Fibroblast of pulmonary artery (primary cell): ENCODE data around the gene NFATC1.

ENCODE experiments used
- DNase-seq: peaks from one replicate; pipeline ENCODE4 v3.0.0-alpha.2; 2010; ENCODE audit warnings: low read depth
- H3K4me3 ChIP-seq: replicated peaks from 2 replicates; pipeline ENCODE4 v1.5.1; 2011; ENCODE audit warnings: low read depth, mild to moderate bottlenecking, control low read depth, low read length, moderate library complexity
- TF ChIP-seq, protein P1 (sequence below): IDR thresholded peaks from 2 replicates; pipeline ENCODE4 v1.5.1; 2011; ENCODE audit warnings: mild to moderate bottlenecking, control low read depth, low read length, inconsistent platforms; ENCODE audit errors: missing control alignments

The NFATC1 gene

DNA sequence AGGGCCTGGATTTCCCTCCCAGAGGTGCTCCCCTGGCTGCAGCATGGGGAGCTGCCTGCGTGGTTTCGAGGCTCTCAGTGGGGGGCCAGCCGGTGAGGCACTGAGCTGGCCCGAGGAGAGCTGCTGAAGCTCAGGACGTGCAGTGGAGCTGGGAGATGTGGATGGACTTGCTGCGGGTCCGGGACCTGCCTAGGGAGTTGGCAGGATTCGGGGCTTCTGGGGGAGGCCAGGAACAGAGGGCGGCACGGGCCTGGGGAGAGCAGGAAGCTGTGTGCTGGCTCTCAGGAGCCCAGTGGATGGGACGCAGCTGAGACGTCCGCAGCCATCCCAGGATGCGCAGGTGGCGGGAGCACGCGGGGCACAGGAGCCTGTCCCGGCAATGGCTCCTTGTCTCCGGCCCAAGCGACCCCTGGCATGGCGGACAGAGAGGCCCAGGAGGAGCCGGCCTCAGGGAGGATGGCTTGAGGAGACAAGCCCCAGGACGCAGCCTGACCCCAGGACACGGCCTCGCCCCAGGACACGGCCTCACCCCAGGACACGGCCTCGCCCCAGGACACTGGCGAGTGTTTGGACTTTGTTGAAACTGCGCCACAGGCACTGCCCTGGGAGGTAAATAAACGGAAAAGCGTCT lies 116.1 kb downstream of the NFATC1 start:
- TF ChIP-seq, protein P1, sequence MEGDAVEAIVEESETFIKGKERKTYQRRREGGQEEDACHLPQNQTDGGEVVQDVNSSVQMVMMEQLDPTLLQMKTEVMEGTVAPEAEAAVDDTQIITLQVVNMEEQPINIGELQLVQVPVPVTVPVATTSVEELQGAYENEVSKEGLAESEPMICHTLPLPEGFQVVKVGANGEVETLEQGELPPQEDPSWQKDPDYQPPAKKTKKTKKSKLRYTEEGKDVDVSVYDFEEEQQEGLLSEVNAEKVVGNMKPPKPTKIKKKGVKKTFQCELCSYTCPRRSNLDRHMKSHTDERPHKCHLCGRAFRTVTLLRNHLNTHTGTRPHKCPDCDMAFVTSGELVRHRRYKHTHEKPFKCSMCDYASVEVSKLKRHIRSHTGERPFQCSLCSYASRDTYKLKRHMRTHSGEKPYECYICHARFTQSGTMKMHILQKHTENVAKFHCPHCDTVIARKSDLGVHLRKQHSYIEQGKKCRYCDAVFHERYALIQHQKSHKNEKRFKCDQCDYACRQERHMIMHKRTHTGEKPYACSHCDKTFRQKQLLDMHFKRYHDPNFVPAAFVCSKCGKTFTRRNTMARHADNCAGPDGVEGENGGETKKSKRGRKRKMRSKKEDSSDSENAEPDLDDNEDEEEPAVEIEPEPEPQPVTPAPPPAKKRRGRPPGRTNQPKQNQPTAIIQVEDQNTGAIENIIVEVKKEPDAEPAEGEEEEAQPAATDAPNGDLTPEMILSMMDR, result no peak
- no peak overlapping the region for H3K4me3 ChIP-seq
- DNase-seq, result no peak

DNA sequence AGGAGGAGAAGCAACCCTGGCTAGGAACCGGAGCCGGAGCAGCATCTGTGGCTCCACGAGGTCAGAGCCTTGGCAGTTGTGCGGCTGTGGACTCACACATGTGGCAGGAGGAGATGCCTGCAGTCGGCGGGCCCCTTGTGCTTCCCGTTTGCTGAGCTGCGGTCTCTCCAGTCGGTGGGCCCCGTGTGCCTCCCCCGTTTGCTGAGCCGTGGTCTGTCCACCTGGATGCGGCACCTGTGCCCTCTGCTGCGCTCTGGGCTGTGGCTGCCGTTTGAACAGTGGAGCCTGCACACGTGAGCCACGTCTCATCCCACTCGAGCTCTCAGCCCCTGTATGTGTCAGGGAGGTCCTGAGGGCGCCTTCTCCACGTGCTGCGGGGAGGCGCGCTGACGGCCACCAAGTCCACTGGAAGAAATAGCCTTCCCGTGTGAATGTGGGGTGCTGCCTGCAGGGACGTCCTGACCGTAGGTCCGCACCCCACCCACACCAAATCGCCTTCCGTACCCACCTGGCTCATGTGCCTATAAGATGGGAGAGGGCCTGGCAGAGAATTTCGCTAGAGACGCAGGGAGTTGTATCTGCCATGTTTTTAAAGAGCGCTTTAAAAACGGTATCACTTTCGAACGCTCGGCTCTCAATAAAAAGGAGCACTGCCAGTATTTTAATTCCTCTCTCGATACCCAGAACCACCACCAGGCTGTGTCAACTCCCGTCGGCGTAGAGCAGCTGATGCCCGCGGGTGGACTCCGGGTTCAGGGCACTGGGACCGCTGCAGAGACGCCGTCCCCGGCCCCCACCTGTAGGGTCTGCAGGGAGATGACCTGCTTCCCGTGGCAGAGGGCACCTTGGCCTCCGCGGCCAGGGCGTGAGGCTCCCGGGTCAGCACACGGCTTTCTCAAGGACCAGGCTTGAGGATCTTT lies 117.0 kb downstream of the NFATC1 start:
- H3K4me3 ChIP-seq, result no peak overlapping the region
- TF ChIP-seq, protein P1, result no peak
- no peak for DNase-seq

DNA sequence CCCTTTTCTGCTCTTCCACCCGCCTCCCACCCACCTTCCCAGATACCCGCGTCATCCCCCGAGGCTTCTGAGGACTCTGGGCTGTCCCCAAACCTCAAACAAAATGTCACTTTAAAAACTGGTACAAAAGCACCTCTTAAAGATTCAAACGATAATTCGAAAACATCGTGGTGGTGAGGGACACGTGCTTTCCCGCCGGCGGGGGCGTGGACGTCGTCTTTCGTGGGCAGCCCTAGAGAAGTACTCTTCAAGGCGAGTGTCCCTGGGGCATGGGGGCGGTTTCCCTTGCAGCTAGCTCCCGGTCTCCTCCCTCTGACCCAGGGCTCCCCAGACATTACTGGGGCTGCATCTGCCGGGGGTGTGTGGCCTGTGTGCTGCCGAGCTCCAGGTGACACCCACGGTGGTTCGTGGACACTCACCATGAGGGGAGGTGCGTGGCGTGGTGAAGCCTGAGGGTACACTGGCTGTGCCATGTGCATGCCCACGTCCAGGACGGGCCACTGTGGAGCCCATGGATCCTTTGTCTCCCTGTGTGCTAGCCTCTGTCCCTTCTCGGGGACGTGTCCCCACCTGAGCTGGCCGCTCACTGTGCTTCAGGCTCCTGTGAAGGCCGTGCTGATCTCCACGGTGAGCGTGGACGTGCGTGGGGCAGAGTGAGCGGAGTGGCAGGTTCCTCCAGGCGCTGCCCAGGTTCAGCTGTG lies 117.8 kb downstream of the NFATC1 start:
- no peak overlapping the region for H3K4me3 ChIP-seq
- TF ChIP-seq, protein P1, result no peak
- DNase-seq, result no peak

DNA sequence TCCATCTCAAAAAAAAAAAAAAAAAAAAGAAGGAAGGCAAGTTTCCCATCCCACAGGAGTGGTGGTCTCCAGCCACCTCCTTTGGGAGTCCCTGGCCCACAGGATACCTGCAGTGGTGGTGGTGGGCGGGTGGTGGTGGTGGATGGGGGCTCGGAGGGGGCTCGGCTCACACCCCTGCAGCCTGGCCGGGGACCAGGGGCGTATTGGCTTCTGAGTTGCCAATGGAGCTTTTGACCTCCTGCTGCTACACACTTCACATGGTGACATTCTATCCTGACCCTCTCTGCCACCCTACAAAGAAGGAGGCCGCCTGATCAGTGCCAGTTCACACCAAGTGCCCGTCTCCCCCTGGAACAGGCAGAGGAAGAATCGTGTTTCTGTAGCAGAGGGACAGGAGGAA lies 119.6 kb downstream of the NFATC1 start:
- no peak overlapping the region for H3K4me3 ChIP-seq
- TF ChIP-seq, protein P1, result no peak
- DNase-seq, result no peak

DNA sequence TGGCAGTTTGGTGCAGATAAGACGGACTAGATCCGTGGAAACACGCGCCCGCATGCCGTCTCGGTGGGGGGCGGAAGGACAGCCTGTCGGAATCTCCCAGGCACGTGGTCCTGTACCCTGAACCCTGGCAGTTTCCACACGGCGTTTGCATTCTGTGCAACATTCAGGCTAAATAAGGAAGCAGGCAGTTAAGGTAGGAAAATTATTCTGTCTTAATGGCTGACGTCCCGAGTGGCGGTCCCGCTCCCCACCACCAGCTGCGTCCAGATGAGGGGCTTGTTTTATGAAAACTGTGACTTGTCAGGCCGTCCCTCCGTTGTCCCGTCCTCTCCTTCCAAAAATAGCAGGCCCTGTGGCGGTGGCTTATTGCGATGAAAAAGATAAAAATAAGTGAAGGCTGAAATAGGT lies 120.2 kb downstream of the NFATC1 start:
- TF ChIP-seq, protein P1, result no peak

DNA sequence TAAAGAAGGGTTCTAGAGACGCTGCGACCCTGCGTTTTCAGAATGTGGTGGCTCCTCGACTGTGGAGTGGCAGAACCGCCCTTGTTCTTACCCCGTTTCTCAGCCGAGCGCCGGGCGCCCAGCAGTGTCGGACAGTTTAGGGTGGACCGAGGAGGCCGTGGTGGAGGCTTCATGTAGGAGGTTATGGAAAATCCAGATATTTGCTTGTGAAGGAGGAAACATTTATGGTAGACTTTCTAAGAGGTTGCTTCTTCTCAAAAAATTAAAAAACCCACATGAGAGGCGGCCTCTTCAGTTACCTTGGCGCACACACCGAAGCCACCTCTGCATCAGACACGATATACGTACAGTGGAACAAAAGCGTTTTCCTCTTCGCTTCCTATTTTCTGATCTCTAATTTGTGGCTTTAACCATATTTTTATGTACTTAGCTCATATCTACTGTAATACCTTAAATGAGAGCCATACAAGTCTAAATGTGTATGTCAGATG lies 120.8 kb downstream of the NFATC1 start:
- H3K4me3 ChIP-seq, result no peak overlapping the region
- DNase-seq, result no peak

More for the DNA sequence above, 120.2 kb downstream of the NFATC1 start:
- no peak overlapping the region for H3K4me3 ChIP-seq
- no peak for DNase-seq

More for the DNA sequence above, 120.8 kb downstream of the NFATC1 start:
- TF ChIP-seq, protein P1, result no peak
